GM21737 (cell line): ENCODE measurements around the gene TTC23.
A peak's percentile ranks its signal among the peaks of the same experiment; 100 is the strongest.

ENCODE experiments used
- ATAC-seq: cut with Tn5 transposase; IDR thresholded peaks from one replicate; pipeline ENCODE4 v1.9.1; 2021; ENCODE audit warnings: mild to moderate bottlenecking, moderate library complexity; ENCODE audit not compliant: unreplicated experiment

TTC23 gene

GRCh38 chr15:99106417-99107220 is 142.8 kb downstream of the TTC23 start:
- no peak for ATAC-seq

DNA sequence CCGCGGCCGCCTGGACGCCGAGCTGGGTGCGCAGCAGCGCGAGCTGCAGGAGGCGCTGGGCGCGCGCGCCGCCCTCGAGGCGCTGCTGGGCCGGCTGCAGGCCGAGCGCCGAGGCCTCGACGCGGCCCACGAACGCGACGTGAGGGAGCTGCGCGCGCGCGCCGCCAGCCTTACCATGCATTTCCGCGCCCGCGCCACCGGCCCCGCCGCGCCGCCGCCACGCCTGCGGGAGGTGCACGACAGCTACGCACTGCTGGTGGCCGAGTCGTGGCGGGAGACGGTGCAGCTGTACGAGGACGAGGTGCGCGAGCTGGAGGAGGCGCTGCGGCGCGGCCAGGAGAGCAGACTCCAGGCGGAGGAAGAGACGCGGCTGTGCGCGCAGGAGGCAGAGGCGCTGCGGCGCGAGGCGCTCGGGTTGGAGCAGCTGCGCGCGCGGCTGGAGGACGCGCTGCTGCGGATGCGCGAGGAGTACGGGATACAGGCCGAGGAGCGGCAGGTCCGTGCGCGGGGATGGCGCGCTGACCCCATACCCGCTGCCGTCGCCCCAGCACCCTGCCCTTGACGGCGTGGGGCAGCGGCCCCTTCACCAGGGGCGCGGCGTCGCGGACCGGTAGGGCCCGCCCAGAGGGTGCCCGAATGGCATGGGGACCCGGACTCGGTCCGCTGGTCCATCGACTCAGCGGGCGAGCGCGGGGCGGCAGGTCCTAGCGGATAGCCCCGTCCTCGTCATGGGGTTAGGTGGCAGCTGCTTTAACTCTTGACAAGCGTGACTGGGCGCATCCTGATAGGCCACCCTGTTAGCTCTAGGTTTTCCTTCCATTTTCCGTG is 143.7 kb downstream of the TTC23 start:
- peak; percentile 45 for ATAC-seq

GRCh38 chr15:99104788-99105513 is 144.4 kb downstream of the TTC23 start, which contains the start of gene SYNM:
Gene SYNM (plus strand): TSS chr15:99105080. CDS start chr15:99105200, 120 bp downstream.
- ATAC-seq = peak; percentile 73

- ATAC-seq = no peak
Measured at GRCh38 chr15:99103279-99103678, 146.1 kb downstream of the TTC23 start.

DNA sequence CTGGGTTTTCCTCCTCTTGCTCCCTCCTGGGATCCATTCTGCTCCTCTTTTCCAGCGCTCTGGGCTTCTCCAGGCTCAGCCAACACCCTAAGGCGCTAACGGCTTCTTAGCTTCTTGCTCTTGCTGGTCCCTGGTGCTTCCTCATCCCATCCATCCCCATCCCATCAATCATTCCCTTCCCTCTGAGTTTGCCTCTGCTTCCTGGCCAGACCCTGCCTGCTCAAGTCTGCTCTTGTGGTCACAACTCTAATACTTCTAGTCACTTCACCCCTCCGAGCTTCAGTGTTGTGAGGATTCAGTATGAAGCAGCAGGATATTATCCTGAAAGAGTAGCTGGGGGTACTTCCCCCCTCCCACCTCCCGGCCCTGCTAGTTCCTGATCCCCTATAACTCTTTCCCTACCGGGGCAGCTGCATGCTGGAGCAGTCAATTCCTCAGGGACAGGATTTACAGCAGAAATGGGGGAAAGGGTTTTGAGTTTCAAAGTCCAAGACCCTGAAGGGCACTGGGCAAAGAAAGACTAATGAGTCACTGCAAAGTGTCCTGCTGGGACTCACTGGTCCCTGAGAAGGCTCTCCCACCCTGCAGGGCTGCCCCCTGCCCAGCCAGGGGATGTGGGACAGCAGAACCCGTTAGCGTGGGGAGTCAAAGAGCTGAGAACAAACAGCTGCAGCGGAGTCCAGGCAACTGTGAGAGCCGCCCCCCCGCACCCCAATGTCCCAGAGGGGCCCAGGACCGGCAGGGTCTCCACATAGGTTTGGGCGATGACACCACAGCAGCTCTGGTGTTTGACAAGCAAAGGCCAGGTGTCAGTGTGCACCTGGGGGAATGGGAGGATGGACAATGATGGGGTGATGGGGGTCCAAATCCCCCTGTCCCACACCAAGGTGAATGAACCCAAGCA is 146.8 kb downstream of the TTC23 start:
- ATAC-seq = no peak

GRCh38 chr15:99101501-99101900 is 147.9 kb downstream of the TTC23 start:
- no peak for ATAC-seq

DNA sequence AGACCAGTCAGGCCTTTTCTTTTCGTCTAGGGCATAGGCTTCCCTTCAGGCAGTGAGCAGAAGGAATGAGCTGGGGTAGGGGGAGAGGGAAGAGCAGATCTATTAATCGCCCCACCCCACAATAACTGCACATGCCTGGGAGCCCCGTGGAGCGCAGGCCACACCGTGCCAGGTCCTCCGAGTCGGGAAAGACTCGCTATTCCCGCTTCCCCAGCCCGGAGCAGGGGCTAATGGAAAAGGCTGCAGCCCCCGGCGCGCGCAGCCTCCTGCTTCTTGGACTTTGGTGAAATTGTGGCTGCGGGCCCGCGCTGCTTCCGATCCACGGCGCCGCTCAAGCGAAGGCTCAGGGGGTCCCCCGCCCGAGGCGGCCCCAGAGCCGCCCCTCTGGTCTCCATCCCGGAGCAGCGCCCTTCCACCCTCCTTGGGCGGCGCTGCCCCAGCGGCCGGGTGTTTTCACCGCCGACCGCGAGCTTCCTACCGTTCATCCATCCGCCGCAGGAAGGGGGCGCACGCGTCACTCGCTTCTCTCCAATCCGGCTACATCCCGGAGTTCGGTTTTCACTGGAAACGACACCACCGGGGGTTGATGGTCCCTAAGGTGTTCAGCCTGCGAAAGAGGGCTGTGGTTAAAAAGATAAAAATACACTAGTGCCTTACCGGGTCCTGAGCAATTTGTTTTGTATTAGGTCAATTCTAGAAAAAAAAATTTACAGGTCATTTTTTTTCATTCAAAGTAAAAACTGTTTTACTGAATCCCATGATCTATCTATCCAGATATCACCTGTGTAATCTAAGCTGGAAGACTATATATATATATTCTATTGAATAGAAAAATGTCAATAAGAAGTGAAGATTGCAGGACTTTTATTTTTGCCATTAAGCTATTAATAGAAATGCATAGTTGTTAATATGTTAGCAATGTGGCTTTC is 148.9 kb downstream of the TTC23 start:
- peak; percentile 35 for ATAC-seq

GRCh38 chr15:99099661-99100060 is 149.7 kb downstream of the TTC23 start:
- ATAC-seq = no peak

- no peak for ATAC-seq
Measured at GRCh38 chr15:99098991-99099390, 150.4 kb downstream of the TTC23 start.

DNA sequence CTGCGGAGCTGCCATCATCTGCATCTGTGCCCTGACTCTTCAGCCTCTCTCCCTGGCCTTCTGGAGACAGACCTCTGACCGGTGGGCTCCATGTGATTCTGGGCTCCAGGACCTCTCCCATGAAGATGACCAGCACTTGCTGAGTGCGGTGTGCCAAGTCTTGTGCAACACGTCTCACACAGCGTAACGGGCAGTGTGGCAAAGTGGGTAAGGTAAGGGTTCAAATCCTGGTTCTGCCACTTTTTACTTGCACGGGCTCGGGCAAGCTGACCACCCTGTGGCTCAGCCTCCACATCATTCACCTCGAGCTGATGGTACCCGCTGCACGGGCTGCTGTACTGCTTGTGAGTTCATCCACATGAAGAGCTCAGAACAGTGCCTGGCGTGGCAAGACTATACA is 151.0 kb downstream of the TTC23 start:
- no peak for ATAC-seq

- no peak for ATAC-seq
Measured at GRCh38 chr15:99097441-99098410, 151.7 kb downstream of the TTC23 start.

DNA sequence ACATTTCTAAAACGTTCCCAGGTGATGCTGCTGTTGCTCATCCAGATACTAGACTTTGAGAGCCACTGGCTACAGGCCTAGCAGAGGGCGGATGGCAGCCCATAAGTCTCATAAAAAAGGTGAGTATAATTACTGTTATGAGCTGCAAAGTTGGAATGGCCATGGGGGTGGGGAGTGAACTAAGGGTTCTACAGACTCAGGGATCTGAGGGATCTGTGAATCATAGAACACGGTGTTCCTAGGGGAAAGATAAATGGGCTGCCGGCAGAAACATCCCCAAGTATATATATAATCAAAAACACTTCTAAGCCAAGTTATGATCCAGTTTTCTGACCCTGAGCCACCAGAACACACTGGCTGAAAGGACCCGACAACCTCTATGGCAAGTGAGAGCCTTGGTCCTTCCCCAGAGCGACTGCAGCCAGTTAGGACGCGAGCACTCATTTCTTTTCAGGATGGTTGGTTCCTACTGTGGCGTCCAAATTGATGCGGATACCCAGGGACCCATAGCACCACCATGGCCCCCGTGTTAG is 152.4 kb downstream of the TTC23 start:
- no peak for ATAC-seq

DNA sequence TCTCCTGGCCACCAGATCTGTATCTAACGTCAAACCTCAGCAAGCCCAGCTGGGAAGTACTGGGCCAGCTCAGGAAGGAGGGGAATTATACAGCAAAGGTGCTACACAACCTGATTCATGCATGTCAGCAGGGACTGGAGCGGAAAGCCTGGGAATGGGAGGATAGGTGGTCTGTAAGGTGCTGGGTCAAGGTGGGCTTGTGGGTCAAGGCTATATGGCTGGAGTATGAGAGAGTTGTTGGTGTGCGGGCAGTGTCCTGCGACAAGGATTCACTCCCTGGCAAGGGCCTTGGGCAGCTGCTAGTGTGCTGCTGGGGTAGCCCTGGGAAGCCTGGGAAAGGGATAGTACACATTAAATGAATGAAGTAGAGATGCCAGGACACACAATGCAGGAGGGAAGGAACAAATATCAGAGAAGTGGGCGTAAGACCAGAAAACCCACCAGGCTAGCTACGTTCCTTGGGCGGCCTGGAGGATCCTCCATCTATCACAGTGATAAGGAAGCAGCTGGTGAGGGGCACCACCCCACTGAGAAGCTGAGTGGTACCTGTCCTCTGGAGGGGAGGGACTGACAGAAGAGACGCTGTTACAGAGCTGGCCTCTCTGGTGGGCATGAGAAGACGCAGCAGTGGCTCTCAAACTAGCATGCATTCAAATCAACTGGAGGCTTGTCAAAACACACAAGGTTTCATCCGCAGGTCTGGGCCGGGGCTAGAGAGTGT is 153.0 kb downstream of the TTC23 start:
- ATAC-seq = no peak

DNA sequence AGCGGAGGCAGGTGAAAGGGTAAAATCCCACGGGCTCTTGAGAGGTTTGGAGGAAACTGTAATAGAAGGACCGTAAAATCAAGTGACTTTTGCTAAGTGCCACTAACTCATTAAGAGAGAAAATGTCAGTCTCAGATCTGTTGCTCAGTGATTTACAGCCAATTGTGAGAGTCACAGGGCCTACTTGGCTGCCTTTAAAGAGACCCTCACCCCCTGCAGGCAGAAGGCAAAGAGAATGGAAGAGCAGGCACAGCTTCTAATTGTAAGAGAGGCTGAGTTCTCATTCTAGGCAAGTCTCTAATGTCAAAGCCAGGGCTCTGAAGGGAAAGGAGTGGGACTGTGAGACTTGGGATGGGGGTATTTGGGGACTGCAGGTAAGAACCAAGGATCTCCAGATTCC is 153.8 kb downstream of the TTC23 start:
- ATAC-seq = no peak

DNA sequence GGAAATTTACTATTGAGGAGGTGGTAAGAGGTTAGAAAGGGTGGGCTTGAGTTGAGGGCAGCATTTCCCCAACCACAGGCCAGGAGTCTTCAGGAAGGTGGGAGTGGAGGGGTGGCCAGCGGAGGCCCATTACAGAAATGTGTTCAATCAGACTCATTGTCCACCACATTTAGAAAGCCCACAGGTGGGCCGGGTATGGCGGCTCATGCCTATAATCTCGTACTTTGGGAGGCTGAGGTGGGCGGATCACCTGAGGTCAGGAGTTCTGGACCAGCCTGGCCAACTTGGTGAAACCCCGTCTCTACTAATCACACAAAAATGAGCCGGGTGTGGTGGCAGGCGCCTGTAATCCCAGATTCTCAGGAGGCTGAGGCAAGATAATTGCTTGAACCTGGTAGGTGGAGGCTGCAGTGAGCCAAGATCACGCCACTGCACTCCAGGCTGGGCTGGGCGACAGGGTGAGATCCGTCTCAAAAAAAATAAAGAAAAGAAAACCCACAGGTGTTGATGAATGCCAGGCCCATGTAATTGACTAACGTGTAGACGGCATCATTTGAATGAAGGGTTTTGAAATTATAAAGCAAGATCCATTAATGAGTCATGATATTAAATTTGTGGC is 156.7 kb downstream of the TTC23 start:
- ATAC-seq = no peak

- ATAC-seq = no peak
Measured at GRCh38 chr15:99090938-99091337, 158.4 kb downstream of the TTC23 start.
